GM21515 (cell line): ENCODE results near the gene CTIF.

Experiments
- ATAC-seq: cut with Tn5 transposase; IDR thresholded peaks from one replicate; pipeline ENCODE4 v1.9.1; 2021; ENCODE audit not compliant: unreplicated experiment

Gene CTIF

DNA sequence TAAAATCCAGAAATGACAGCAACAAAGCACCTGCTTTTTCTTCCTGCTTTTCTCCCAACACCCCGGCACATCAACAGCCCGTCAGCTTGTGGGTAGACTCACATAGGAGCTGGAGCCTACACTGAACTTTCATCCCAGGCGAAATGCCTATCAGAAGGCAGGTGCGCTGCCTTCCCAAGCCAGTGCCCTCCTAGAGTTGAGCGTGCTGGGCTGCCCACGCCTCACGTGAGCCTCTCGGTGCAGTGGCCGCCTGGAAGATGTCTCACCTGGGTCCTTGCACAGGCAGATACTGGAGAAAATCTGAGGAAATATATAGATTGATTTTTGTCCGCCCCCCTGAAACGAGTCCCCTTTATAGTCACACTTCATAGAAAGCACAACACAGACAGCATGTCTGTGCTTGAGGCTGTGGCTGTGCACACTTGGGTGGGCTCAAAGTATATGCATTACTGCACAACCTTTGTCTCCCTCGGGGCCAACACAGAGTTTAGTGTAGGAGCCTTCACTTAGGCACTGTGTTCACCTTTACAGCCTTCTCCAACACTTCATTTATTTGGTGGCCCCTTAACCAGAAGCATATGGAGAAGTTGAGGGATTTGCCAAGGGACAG is 299.4 kb downstream of the CTIF start:
- ATAC-seq, result no peak

DNA sequence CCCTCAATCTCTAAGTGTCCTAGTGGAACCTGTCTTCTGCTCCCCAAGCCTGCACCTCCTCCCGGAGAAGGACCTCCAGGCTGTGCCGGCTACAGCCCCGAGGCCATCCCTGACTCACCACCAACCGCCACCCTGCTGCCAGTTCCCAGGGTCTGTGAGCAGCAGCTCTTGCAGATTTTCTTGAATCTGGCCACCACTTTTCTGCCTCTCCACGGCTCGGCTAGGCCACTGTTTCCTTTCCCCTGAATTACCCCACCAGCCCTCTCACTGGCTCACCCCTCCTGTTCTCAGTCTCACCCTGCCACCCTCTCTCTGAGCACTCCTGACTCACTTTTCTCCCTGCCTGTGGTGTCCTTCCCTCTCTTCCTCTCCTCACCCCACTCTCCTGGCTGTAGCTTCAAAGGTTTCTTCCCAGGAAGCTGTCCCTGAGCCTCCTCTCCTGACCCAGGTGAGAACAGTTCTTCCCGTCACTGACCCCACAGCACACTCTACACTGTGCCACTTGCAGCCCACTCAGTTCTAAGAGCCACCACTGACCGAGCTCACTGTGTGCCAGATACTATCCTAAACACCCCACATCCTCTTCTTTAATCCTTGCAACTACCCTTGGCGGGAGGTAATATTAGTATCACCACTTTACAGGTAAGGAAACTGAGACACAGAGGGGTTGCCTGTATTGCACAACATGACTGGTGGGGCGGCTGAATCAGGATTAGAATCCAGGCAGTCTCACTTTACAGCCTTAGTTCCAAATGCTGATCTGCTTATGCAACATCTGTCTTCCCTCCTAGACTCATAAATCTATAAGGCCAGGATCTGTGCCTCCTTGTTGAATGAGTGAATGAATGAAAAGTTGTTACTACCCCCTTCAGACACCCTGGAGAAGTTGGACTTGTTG is 300.3 kb downstream of the CTIF start:
- ATAC-seq, result no peak

DNA sequence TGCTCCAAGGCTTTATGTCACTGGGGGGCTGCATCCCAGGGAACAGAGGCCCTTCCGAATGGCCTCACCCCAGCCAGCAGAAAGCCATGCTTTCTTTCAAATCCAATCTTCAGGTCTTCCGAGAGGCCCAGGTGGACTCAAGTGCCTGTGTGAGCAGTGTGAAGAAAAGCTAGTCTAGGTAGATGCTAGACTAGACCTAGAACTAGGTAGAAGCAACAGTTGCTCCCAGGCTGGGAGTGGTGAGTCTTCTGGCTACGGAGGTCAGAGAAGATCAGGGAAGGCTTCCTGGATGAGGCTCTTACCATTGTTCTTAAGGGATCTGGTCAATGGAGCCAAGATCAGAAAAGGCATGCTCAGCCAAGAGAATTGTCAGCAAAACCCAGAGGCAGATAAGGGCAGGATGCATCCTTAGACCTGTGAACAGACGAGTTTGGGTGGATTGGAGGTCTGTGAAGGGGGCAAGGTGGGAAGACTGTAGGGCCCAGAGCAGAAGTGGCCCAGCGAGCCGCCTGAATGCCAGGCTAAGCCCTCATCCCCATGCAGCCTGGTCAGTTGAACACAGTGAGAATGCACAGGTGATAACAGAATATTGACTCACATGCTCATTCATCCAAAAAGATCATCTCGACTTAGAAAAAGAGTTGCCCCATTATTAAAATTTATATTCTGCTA is 301.1 kb downstream of the CTIF start:
- no peak for ATAC-seq

DNA sequence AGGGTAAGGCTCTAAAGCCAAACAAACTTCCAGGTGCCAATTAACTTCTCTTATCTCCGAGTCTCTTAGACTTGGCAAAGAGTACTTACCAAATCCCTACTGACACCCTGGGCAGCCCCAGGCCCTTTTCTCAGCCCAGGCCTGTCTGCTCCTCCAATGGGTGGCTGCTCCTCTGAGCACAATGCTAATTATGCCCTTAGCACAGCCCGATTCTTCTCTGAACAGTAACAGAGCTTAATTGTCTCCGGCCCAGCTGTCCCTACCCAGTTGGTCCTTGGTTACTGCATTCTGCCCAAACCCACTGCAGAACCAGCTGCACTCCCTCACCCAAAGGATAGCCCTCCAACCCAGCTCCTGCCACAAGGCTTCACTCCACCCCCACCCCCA is 301.7 kb downstream of the CTIF start:
- no peak for ATAC-seq

DNA sequence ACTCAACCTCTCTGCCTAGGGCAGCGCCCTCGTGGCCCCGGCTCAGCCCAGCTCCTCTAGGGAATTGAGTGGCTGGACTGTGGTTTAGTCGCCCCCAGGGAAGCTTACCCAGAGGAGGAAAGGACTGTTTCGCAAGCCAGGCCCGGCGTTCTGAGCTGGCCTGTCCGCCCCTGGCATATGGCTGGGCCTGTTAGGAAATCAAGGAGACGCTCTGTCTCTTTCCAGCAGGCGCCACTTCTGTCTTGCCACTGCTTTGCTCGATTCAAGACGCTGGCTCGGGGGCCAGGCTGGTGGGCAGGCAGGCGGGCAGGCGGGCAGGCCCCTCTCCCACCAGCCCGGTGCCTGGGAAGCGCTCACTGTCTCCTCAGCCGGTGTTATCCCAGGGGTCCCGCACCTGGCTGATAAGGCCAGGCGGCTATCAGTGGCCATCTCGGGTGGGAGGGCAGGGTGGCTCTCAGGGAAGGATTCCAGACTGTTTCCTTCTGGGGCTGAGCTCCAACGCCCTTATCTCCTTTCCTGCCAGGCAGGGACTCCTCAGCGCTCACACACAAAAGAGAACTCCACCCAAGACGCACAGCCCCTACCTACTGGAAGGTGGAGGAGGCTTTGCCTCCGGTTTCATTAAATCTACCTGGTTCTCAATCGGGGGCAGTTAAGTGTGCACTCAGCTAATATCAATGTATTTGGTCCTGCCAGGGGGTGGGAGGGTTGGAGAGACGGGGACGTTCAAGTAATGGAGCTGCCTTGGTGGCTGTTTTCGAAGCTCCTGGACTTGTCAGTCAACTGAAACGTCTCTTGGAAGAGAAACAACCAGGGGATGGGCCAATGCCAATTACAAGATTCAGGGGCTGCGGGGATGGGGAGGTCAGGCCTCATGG is 302.8 kb downstream of the CTIF start:
- ATAC-seq, result no peak

DNA sequence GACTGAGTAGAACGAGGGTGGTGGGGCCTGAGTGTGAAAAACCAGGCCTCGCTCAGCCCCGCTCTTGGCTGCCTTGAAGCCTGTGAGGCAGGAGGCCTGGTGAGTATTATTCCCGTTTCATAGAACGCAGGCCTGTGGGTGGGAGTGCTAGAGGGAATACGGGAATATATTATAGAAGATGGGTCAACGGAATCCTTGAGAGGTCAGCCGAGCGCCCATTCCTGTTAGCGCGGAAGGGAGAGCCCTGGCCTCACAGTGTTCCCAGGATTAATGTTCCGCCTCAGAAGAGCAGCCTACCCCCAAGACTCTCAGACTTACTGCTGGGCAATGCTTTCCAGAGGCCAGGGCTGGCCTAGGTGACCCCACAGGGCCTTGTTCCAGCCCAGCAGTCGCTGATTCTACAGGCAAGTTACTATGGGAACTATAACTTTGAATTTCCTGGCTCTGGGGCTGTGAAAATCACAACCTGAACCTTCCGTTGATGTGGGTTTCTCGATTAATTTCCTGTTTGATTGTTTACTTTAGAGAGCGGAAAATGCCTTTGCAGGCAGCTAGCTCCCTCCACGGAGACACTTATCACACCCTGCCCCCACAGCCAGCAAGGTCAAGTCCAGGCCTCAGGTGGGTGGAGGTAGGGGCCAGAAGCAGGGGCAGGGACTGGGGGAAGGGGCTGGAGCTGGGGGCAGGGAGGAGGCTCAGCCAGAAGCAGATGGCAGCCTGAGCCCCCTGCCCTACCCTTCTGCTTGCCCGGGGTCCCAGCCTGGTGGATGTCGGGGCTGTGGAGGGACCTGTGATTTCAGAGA is 303.6 kb downstream of the CTIF start:
- ATAC-seq, result no peak

DNA sequence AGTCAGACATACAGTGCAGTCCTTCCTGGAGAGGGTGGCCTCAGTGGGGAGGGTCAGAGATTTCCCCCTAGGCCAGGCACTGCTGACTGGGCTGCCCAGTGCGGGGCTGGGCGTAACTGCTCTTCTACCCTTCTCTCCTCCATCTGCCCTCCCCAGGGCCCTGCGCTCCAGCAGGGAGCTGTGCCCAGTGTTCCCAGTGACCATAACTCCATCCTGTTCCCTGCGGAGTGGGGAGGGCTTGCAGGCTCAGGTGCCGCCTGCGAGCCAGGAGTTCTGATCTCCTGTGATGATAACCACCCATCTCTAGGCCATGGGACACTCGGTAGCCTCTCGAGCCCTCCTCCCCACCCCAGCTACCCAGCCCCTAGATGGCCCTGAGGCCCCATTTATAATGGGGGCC is 304.3 kb downstream of the CTIF start:
- ATAC-seq, result no peak

DNA sequence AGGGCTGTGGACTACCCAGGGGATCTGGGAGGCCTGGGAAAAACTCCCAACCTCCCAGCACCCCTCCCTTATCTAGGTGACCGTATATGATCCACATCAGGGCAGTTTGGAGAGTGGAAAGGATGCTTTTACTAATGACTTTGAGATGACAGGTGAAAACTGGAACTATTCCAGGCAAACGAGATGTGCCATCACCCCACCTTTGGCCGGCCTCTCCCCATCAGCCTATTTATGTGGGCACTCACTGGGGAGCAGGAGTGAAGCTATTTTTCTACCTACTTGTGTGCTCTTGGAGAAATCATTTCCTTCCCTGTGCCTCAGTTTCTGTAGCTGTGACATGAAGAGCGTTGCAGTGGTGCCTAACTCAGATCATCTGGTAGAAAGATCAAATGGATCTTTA is 304.8 kb downstream of the CTIF start:
- no peak for ATAC-seq

DNA sequence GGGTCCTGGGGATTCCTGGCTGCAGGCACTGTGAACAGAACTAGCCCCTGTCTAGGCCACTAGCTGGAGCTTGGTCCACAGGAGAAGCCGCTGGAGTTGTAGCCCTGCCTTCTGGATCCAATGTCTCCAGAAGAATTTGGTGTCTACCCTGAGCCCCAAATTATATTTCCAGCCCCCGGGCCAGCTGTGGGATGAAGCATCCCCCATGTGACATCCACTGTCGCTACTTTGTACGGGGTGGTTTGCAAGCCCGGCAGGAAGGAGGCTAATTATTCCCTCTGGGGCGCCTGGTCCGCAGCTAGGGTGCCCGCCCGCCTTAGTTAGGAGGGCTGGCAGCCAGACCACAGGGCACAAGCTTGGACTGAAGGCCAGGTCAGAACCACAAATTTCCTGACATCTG is 305.4 kb downstream of the CTIF start:
- no peak for ATAC-seq

DNA sequence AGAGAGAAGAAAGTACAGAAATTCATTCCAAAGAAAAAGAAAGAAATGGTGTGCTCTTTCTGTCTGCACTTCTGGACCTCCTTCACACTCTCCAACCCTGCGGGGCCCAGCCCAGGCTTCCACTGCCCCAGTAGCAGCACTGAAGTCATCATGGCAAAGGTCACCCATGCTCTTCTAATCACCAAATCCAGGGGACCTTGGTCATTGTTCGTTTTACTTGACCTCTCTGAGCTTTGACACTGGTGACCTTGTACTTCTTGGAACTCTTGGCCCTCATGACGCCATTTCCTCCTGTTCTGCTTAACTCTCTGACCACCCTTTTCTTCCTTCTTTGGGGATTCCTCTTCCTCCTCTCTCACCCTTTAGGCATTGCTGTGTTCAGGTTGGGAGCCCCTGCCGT is 306.3 kb downstream of the CTIF start:
- ATAC-seq, result no peak

DNA sequence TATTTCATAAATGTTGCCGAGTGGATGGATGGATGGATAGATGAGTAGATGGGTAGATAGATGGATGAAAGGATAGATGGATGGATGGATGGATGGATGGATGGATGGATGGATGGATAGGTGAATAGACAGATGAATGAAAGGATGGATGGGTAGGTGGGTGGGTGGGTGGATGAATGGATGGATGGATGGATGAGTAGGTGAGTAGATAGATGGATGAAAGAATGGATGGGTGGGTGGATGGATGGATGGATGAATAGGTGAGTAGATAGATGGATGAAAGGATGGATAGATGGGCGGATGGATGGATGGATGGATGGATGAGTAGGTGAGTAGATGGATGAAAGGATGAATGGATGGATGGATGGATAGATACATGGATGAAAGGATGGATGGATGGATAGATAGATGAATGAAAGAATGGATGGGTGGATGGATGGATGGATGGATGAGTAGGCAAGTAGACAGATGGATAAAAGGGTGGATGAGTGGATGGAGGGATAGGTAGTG is 307.6 kb downstream of the CTIF start:
- no peak for ATAC-seq

DNA sequence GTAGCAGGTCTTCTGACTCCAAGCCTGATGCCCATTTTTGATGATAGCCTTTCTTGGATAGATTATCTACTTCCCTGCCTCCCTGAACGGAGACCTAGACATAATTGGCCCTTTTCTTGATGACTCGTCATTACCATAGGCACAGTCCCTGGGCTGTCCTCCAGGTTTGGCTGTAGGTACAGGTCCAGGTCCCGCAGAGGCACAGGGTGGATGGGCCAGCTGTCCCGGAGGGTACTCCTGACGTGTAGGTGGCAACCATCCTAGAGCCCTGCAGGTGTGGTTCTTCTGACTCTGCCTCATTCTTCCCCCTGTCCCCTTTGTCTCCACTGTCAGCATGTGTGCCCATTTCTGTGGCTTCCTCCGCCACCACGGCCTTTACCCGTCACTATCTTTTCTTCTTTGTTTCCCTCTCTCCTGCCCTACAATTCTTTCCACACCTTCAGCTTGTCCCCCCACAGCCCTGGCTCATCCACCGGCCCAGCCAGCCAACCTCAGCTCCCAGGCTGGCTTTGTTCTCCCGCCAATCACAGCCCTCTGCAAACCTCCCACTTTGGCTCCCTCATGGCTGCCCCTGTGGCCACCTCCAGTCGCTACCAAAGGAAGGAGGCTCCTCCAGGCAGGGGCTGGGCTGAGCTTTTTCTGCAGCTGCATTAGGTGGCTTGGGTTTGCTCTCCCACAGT is 309.1 kb downstream of the CTIF start:
- no peak for ATAC-seq

DNA sequence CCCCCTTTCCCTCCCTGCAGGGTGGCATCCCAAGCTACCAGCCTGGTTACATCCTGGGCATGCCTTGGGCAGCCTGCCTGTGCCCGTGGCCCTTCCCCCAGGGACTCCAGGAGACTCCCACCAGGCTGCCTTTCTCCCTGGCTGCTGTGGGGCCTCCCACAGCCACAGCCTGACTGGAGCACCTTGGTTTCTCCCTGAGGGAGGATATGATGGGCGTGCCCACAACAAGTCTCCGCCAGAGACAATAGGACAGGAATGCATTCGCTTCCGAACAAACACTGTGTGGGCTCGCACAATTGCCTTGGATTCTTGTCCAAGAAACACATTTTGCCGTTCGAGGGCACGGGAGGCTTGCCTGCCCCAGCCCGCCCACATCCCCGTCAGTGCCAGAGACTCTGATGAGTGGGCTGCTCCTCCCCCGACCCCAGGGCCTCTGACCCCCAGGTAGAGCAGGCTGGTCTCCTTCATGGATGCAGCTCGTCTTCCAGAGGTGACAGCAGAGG is 309.9 kb downstream of the CTIF start:
- no peak for ATAC-seq

DNA sequence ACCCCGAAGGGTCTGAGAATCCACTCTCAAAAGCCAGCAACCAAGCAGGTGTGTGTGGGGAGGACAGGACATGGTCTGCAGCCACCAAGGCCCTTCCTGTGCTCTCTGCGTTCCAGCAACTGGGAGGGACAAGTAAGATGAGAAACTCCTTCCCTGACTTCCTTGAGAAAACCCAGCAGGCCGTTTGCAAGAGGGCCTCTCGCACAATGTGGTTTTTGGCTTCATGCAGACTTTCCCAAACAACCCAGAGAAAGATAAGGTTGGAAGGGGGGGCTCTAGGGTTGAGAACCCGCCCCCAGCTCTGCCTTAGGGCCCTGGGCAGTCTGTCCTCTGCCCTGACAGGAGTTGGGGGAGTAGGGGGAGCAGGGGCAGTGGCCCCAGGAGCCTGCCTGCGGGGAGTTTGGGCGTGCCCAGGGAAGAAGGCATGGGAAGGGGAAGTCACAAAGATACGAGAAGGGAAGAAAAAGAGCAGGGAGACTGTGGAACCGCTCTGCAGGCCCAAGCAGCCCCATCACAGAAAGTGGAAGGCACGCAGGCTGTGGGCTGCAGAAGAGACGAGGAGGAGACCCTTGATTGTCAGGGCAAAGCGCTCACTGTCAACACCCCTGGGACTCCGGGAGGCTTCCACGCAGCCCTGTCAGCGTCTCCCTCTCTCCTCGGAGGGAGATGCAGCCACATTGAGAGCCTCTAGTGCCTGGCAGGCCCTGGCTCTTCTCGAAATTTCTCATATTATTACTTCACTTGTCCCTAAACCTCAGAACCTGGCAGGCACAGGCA is 312.2 kb downstream of the CTIF start:
- no peak for ATAC-seq

DNA sequence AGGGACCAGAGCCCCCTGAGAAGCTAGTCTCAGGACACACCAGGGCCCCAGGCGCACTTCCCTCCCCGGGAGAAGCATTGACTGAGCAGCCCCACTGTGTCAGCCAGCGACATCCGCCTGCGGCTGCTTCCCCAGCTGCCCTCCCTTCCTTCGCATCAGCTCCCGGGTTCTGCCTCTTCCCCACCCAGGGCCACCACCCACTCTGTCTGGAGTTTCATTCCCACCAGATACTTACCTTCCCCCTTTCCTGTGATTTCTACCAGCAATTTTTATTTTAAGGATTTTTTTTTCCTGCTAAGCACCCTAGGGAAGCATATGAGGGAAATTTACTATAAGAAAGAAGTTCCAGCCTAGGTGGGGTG is 312.7 kb downstream of the CTIF start:
- ATAC-seq, result no peak

DNA sequence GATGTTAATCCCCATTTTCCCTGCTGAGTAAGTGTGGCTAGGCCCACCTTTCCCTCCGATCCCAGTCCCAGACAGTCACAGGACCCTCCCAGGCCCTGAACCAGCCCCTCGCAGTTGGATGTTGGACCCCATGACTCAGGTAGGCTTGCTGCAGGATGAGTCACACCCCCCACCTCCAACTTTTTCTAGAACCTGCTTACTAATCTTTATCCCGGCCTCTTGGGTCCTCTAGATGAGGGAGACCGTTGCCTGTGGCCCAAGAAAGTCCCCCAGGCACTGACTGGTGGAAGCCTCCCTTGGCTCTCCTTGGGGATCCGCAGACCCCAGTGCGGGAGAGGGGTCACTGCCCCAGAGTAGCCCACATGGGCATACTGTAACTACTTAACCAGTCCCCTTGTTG is 313.5 kb downstream of the CTIF start:
- ATAC-seq, result no peak

DNA sequence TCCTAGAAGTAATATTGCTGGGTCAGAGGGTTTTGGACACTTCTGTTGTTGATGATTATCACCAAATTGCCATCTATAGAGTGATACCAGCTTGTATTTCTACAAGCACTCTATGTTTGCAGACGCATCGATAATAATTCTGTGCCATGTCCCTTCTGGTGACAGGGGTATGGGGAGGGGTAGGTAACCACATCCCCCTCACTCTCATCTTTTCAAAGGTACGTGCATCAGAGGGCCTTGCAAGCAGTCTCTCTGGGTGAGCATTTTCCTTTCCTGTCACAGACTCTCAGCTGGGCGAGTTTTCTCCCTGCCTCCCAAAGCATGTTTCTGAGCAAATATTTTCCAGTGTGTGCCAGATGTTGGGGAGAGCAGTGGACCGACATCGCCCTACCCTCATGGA is 314.0 kb downstream of the CTIF start:
- no peak for ATAC-seq

DNA sequence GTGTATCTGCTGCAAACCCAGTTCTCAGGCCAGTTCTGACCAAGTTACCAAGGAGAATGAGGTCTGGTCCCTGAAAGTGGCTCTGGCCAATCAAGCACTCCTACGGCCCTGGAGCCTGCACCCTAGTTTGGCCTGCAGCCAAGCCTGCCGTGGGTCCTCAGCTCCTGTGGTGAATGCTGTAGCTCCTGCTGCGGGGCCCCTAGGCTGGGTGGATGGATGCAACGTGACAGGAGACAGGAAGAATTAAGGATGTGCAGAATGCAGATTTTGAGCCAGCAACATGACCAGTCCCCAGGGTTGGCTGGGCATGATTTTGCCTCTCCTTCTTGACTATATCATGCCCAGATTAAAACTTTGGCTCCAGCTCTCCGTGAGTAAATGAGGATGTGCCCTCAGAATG is 314.8 kb downstream of the CTIF start:
- ATAC-seq, result no peak

DNA sequence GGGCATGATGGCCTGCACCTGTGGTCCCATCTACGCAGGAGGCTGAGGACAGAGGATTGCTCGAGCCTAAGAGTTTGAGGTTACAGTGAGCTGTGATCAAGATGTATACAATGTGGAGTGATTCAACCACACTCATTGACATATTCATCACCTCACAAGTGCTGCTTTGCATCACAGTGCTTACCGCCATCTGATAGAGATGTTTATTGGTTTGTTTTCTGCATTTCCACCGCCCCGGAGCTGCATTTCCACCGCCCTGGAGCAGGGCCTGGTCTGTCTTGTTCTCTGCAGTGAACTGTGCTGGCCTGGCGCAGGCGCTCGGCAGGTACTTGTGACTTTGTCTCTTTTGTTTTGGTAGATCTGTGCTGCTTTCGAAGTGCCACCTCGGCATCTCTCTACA is 315.9 kb downstream of the CTIF start:
- ATAC-seq, result no peak
